NB4 (cell line): Measurements from ENCODE around the gene KIRREL2.

Experiments used
- DNase-seq: peaks from one replicate; pipeline ENCODE4 v3.0.0; 2010; ENCODE audit warnings: low read depth
- H3K4me3 ChIP-seq: one replicate; pipeline ENCODE4 v1.5.1; 2011; ENCODE audit warnings: mild to moderate bottlenecking, low read depth, low read length, moderate library complexity
- CTCF ChIP-seq: IDR thresholded peaks from one replicate; pipeline ENCODE4 v1.5.1; 2012; ENCODE audit warnings: low read depth, low read length
- MAX ChIP-seq: IDR thresholded peaks from 2 replicates; pipeline ENCODE4 v1.6.1; 2011; ENCODE audit warnings: low read depth, low read length
- MYC ChIP-seq: IDR thresholded peaks from 2 replicates; pipeline ENCODE4 v1.6.1; 2011; ENCODE audit warnings: low read depth, low read length
- POLR2A ChIP-seq: IDR thresholded peaks from 2 replicates; pipeline ENCODE4 v1.6.1; 2011; ENCODE audit warnings: mild to moderate bottlenecking; ENCODE audit not compliant: insufficient read length; ENCODE audit errors: extremely low read depth

Gene KIRREL2

GRCh38 chr19:35853038-35853756 is 3.5 kb upstream of the KIRREL2 start:
- TF ChIP-seq MAX (no peak), MYC (no peak), CTCF (no peak), POLR2A (no peak)
- H3K4me3 ChIP-seq = no peak overlapping the region
- DNase-seq = no peak

GRCh38 chr19:35858311-35858710 is 1.6 kb downstream of the KIRREL2 start:
- no peak overlapping the region for H3K4me3 ChIP-seq
- DNase-seq = no peak
- no peak for TF ChIP-seq POLR2A
- TF ChIP-seq CTCF = no peak
- no peak for TF ChIP-seq MAX
- TF ChIP-seq MYC = no peak

GRCh38 chr19:35859414-35859813 is 2.7 kb downstream of the KIRREL2 start:
- DNase-seq = no peak
- no peak overlapping the region for H3K4me3 ChIP-seq
- TF ChIP-seq MYC (no peak), POLR2A (no peak), MAX (no peak), CTCF (no peak)

GRCh38 chr19:35860436-35860817 is 3.7 kb downstream of the KIRREL2 start:
- H3K4me3 ChIP-seq = no peak overlapping the region
- DNase-seq = no peak
- TF ChIP-seq POLR2A (no peak), MYC (no peak), MAX (no peak), CTCF (no peak)

GRCh38 chr19:35860818-35861639 is 4.3 kb downstream of the KIRREL2 start:
- DNase-seq = no peak
- H3K4me3 ChIP-seq = no peak overlapping the region
- TF ChIP-seq MAX = no peak
- TF ChIP-seq POLR2A = no peak
- TF ChIP-seq CTCF = no peak
